HG02840 (cell line): ENCODE measurements around the gene ALOXE3.

Source experiments
- ATAC-seq: cut with Tn5 transposase; IDR thresholded peaks from one replicate; pipeline ENCODE4 v1.9.1; 2021; ENCODE audit warnings: mild to moderate bottlenecking, moderate library complexity, moderate number of reproducible peaks; ENCODE audit not compliant: unreplicated experiment, low FRiP score

ALOXE3 gene

DNA sequence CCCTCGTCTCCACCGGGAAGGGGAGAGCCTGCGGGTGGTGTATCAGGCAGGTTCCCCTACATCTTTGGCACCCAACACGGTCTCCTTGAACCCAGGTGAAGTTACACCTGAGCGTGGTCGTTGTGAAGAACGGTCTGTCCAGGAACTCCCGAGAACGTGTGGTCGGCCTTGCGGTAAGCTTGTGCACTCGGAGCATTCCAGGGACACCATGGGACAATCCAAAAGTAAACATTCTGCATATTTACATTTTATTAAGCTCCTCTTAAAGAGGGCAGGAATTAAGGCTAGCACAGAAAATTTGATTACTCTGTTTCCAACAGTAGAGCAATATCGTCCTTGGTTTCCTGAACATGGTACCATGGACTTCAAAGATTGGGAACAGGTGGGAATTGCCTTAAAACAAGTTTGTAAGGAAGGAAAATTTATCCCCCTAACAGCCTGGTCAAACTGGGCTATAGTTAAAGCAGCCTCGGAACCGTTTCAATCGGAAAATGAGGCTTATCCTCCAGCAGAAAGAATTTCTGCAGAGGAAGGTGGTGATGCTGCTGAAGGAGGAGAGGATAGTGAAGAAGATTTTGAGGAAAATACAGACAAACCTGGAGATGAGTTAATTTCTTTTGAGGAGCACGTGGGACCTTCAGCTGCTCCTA is 61.2 kb downstream of the ALOXE3 start:
- ATAC-seq = no peak

DNA sequence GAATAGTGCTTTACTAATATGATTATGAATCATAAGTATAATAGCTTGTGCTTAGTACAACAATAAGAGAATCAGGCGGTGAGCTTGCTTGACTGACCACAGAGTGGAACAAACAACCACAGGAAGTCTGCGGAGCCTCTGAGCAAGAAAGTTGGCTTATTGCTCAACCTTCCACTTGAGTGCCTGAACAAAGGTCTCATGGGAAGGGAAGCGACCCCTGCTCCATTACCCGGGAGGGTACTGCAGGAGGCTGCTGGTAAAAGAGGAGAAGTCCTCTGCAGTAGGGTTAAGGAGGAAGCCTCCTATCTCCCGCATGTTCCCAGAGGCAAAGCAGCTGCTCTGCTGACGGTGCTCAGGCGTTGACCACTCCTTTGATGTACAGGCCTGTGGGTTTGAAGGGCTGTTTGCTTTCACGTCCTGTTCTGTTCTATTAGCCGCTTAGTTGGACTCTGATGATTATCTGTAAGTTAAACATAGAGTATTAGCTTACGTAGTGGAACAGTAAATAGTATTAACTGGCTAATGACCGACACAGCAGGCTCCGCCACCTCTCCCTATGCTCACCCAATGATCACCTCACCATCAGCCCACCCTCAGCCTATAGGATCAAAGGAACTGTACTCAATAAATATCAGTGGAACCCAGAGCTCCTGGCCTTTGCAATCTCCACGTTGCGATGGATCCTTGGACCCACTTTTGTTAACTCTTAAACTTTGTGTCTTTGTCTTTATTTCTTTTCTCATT is 61.9 kb downstream of the ALOXE3 start:
- no peak for ATAC-seq

DNA sequence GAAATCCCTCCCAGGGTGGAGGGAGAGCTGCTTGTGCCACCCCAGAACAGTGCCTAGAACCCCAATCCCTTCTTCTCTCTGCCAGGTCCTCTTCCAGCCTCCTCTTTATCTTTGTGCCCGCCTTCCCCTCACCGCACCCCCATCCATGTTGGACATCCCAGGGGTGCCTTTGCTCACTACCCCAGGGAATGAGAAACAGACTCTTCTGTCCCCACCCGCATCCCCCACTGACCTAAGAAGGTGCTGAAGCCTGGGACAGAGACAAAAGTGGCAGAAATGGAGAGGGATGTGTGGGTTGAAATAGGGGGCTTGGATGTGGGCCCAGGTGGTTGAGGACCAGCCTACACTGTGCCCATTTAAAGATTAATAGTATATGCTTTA is 62.5 kb downstream of the ALOXE3 start:
- no peak for ATAC-seq

DNA sequence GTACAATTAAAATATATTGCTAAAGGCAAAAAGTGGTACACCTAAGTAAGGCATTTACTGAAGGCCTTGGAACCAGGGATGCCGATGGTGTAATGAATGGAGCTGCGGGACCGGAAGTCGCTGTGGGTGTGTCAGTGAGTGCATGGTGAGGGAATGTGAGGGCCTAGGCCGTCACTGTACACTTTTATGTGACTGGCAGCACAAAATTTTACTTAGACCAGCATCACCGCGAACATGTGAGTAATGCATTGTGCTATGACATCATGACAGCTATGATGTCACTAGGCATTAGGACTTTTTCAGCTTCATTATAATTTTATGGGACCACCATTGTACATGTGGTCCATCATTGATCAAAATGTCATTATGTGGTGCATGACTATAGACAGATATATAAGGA is 64.7 kb downstream of the ALOXE3 start:
- ATAC-seq = no peak

DNA sequence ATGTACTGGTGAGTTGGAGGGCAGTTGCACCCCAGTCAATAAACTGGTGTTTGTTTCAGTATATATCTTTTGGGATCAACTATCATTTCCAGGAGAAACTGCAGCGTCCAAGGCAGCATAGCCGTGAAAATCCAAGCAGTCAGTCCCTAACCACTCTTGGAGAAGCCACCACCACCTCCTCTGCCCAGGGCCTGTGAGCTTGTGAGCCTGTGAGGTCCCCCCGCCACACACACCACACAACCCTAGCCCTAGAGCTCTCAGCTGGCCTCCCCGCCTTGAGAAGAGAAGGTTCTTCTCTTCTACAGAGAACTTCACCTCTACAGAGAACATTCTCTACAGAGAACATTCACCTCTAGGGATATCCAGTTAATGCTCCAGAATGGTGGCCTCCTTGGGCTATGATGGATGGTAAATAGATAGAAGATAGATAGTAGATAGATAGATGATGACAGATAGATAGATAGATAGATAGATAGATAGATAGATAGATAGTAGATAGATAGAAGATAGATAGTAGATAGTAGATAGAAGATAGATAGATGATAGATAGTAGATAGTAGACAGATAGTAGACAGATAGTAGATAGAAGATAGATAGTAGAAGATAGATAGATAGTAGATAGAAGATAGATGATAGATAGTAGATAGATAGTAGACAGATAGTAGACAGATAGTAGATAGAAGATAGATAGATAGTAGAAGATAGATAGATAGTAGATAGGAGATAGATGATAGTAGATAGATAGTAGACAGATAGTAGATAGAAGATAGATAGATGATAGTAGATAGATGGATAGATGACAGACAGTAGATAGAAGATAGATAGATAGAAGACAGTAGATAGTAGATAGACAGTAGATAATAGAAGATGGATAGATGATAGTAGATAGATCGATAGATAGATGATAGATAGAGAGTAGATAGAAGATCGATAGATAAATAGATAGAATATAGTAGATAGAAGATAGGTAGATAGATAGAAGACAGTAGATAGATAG is 65.8 kb downstream of the ALOXE3 start:
- no peak for ATAC-seq

DNA sequence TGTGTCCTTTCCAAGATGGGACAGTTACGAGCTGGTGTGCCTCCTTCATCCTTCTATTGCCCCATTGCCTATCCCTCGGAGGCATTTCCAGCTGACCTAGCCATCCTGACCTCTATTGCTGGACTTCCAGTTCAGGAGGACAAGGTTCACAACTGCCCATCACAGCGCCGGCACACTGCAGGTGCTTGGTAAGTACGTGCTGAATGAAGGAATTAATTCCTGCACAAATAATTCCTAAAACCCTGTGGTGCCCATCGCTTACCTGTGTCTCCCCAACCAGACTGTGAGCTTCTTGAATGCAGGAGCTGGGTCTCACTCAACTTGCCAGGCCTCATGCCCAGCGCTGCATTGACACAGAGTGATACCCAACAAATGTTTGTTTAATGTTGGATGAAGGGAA is 66.5 kb downstream of the ALOXE3 start:
- no peak for ATAC-seq

DNA sequence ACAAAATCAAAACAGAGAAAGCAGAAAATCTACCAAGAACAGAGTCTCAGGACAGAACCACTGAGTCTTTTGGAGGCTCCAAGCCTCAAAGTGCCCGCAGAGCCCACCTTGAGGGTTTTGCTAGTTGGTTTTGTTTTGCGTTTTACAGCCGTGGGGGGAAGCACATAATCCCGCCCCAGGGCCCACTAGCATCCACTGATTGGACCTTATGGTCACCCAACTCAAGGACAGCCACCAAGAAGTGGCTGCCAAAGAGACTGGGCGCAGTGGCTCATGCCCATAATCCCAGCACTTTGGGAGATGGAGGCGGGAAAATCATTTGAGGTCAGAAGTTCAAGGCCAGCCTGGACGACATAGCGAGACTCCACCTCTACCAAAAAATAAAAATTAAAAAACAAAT is 69.6 kb downstream of the ALOXE3 start:
- ATAC-seq = no peak

DNA sequence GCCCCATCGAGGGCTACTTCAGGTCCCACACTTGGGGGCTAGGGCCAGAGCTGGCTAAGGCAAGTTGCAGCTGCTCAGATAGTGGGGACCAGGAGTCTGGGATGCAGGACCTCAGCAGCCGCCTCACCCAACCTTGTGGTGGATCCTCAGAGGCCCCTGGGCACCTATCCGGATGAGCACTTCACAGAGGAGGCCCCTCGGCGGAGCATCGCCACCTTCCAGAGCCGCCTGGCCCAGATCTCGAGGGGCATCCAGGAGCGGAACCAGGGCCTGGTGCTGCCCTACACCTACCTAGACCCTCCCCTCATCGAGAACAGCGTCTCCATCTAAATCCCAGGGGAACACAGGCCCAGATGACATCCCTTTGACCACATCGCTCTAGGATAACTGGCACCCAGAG is 70.1 kb downstream of the ALOXE3 start:
- ATAC-seq = no peak

DNA sequence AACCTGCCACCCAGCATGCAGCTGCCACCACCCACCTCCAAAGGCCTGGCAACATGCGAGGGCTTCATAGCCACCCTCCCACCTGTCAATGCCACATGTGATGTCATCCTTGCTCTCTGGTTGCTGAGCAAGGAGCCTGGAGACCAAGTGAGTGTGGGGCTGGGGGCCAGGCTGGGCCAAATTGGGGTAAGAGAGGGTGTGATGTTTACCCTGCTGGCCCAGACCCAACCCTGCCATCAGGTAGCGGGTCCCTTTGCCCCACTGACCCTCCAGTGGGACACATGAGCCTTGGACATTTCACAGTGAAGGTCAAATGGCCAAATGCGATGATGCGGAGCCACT is 70.6 kb downstream of the ALOXE3 start:
- no peak for ATAC-seq

DNA sequence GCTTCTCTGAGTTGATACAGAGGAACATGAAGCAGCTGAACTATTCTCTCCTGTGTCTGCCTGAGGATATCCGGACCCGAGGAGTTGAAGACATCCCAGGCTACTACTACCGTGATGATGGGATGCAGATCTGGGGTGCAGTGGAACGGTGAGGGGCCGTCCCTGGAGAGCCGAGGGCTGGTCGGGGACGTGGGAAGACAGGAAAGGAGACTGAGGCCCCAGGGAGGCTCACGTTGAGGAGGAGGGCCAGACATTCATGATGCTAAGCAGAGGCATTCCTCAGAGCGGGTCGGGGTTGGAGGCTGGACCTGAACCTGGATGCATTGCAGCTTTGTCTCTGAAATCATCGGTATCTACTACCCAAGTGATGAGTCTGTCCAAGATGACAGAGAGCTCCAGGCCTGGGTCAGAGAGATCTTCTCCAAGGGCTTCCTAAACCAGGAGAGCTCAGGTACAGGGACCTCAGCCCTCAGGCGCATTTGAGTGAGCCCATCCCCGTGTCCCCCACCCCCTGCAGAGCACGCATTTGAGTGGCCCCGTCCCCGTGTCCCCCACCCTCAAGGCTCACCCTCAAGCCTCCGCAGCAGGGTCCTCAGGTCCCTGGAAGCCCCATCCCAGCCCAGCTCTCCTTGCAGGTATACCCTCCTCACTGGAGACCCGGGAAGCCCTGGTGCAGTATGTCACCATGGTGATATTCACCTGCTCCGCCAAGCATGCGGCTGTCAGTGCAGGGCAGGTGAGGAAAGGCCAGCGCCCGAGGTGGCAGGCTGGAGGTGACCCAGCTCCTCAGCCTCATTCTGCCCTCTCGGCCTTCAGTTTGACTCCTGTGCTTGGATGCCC is 71.2 kb downstream of the ALOXE3 start:
- ATAC-seq = no peak

DNA sequence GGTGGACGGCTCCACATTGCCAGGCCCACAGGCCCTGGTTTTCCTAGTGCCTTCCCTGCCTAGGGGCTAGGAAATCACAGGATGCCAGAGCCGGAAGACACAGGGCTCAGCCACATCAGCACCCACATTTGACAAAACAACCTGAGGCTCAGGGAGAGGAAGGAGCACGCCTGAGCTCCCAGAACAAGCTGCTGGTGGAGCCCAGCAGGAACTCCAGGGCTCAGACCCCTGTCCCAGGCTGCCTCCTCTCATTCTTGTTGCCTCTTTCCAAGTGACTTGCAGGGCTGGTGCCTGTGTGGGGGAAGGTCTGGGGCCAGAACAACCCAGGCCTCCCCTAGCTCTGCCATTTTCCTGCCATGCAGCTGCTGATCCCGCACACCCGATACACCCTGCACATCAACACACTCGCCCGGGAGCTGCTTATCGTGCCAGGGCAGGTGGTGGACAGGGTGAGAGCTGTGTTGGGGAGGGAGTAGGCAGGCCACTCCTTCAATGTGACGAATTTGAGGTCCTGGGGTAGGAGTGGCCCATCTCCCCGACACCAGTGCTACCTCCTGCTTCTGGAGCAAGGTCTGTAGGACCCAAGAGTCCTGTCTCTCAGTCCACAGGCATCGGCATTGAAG is 71.9 kb downstream of the ALOXE3 start:
- ATAC-seq = no peak
